HL-60/S4 treated with retinoic acid at 250 ng/mL for 4 days and 3 days (cell line): ENCODE measurements around the gene PPT2.

Source experiments
- in situ Hi-C: fragments of 300-500 bp; cut with MboI; formaldehyde crosslinking; loops from 2 replicates; pipeline ENCODE4 v1.7.0; 2022; ENCODE audit warnings: low sequenced_read_pairs

The PPT2 gene

GRCh38 chr6:32153564-32154513 is at the start of gene PPT2:
TSS of gene PPT2 (plus strand) at chr6:32154141. CDS start at chr6:32154595, 454 bp downstream.
- in situ Hi-C loops: no loop called here

- in situ Hi-C loops: no loop called here
Observed at GRCh38 chr6:32105433-32105832, 48.5 kb upstream of the PPT2 start.

GRCh38 chr6:32107406-32107805 is 46.5 kb upstream of the PPT2 start:
- in situ Hi-C loops: no loop called here

GRCh38 chr6:32108094-32108627 is 45.8 kb upstream of the PPT2 start:
- in situ Hi-C loops: no loop called here

GRCh38 chr6:32108727-32109113 is 45.2 kb upstream of the PPT2 start:
- in situ Hi-C loops: no loop called here

- in situ Hi-C loops: no loop called here
Observed at GRCh38 chr6:32109114-32109764, 44.7 kb upstream of the PPT2 start, which contains the start of gene TNXB. TSS of gene TNXB (minus strand) at chr6:32109338. CDS start at chr6:32098198, 11,140 bp downstream.

GRCh38 chr6:32109765-32110160 is 44.2 kb upstream of the PPT2 start:
- in situ Hi-C loops: no loop called here

- in situ Hi-C loops: no loop called here
Observed at GRCh38 chr6:32110632-32111031, 43.3 kb upstream of the PPT2 start.

GRCh38 chr6:32111424-32112066 is 42.4 kb upstream of the PPT2 start:
- in situ Hi-C loops: no loop called here

- in situ Hi-C loops: no loop called here
Observed at GRCh38 chr6:32112431-32112980, 41.4 kb upstream of the PPT2 start.

GRCh38 chr6:32113386-32114352 is 40.3 kb upstream of the PPT2 start:
- in situ Hi-C loops: no loop called here

- in situ Hi-C loops: no loop called here
Observed at GRCh38 chr6:32114796-32115195, 39.1 kb upstream of the PPT2 start.

GRCh38 chr6:32115623-32116022 is 38.3 kb upstream of the PPT2 start:
- in situ Hi-C loops: no loop called here

- in situ Hi-C loops: no loop called here
Observed at GRCh38 chr6:32116674-32117073, 37.3 kb upstream of the PPT2 start.

GRCh38 chr6:32117461-32117860 is 36.5 kb upstream of the PPT2 start:
- in situ Hi-C loops: no loop called here

- in situ Hi-C loops: no loop called here
Observed at GRCh38 chr6:32118782-32119628, 34.9 kb upstream of the PPT2 start.

GRCh38 chr6:32120573-32121059 is 33.3 kb upstream of the PPT2 start:
- in situ Hi-C loops: no loop called here

GRCh38 chr6:32123681-32124080 is 30.3 kb upstream of the PPT2 start:
- in situ Hi-C loops: no loop called here

GRCh38 chr6:32126880-32127279 is 27.1 kb upstream of the PPT2 start:
- in situ Hi-C loops: no loop called here
